PC-9 (cell line): ENCODE results near the gene GPR45.

Experiments
- EZH2 ChIP-seq: fragments of 200-600 bp; sonication (generic); IDR thresholded peaks from 2 replicates; pipeline ENCODE4 v1.8.0; 2017; ENCODE audit warnings: antibody characterized with exemption, low read depth
- TF ChIP-seq, protein P1 (sequence below): fragments of 200-600 bp; sonication (generic); conservative IDR thresholded peaks from 2 replicates; pipeline ENCODE4 v1.6.1; 2017; ENCODE audit warnings: mixed run types, antibody characterized with exemption, mild to moderate bottlenecking, moderate library complexity

DNA sequence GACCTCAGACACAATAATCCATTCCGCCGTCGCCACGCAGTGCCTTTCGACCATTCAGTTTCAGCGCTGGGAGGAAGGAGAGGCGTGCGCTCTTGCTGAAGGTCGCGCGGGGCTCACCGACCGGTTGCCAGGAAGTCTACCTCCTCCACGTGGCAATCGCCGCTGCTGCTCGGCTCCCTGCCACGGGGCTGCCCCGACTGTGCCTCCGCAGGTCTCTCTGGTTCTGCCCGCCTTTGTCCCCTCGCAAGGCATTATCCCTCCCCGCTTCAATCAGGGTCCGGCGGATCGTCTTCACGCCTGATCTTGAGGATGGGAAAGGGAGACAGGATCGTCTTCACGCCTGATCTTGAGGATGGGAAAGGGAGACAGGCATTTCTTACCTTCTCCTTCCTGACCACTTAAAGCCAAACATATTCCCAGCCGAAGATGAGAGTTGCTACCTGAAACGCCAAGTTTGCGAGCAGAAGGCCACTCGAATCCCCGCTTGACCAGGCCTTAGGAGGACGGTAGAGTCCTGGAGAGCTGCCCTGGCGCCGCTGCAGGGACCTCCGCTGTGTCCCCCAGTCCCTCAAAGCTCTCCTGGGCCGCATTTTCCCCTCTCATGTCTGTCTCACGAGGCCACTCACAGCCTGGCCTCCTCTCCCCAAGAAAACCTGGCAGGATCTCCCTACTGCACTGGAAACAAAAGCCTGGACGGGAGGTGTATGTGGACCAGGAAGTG lies 4.3 kb upstream of the GPR45 start:
- TF ChIP-seq, protein P1, sequence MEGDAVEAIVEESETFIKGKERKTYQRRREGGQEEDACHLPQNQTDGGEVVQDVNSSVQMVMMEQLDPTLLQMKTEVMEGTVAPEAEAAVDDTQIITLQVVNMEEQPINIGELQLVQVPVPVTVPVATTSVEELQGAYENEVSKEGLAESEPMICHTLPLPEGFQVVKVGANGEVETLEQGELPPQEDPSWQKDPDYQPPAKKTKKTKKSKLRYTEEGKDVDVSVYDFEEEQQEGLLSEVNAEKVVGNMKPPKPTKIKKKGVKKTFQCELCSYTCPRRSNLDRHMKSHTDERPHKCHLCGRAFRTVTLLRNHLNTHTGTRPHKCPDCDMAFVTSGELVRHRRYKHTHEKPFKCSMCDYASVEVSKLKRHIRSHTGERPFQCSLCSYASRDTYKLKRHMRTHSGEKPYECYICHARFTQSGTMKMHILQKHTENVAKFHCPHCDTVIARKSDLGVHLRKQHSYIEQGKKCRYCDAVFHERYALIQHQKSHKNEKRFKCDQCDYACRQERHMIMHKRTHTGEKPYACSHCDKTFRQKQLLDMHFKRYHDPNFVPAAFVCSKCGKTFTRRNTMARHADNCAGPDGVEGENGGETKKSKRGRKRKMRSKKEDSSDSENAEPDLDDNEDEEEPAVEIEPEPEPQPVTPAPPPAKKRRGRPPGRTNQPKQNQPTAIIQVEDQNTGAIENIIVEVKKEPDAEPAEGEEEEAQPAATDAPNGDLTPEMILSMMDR = no peak
- no peak for TF ChIP-seq EZH2
